Measurements from ENCODE around the gene ZNF236. TPM values are rescaled to one million over a fixed set of nuclear protein-coding genes. Genes with fewer than 3 reads are reported as not detected.
"Not testable (repeated sequence)": the region's sequence is repeated elsewhere in the genome, so short reads cannot be mapped to it uniquely, and the experiment has no call there.

Gene ZNF236
- total and polyA plus RNA-seq, 2 donors: 4.0 to 10.4 TPM

DNA sequence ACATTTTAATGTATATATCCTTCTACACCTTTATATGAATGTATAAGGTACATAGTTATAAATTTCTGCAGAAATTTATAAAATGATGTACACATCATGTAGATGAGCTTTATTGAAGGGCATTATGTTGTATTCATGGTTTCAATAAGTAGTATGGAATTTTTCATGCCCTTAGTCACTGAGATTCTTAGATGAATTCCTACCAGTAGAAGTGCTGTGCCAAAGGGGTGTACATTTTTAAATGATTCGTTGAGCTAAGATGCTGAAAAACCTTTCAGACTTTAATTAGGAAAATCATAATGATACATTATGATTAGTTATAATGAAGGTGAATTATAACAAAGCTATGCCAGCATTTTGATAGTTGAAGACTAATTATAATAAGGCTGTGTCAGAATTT is 115.2 kb downstream of the ZNF236 start:
- no peaks in the 10 kb centered on the region for H3K4me1 ChIP-seq (ENCODE audit: control insufficient read depth in 2 of 2, insufficient read depth in 2 of 2, low read length in 2 of 2)
- no peaks in the 10 kb centered on the region for H3K27me3 ChIP-seq (ENCODE audit: control insufficient read depth in 2 of 2, insufficient read depth in 1 of 2, low read length in 1 of 2)
- no peak for DNase-seq (ENCODE audit: low read depth in 6 of 9, low spot score in 9 of 9)
- H3K4me3 ChIP-seq (ENCODE audit: low read length in 2 of 2): no peak overlapping the region
- H3K27ac ChIP-seq (ENCODE audit: low read depth in 1 of 2, low read length in 1 of 2): no peak overlapping the region
- 96% methylated on average over 1 of the region's 1 CpG for WGBS
- peaks cover 0 to 3% of the 10 kb centered on the region in 2 donors for H3K9me3 ChIP-seq (ENCODE audit: control insufficient read depth in 2 of 2, insufficient read depth in 1 of 2, low read length in 1 of 2)
- peaks cover 29 to 39% of the 10 kb centered on the region in 2 donors for H3K36me3 ChIP-seq (ENCODE audit: control insufficient read depth in 2 of 2, insufficient read depth in 2 of 2, low read length in 1 of 2)

- H3K36me3 ChIP-seq (ENCODE audit: control insufficient read depth in 2 of 2, insufficient read depth in 2 of 2, low read length in 1 of 2): peaks cover 25 to 38% of the 10 kb centered on the region in 2 donors
These were observed 116.3 kb downstream of the ZNF236 start for GRCh38 chr18:76938619-76939018.

GRCh38 chr18:76941284-76941683 is 118.9 kb downstream of the ZNF236 start:
- Histone ChIP-seq H3K36me3 (ENCODE audit: control insufficient read depth in 2 of 2, insufficient read depth in 2 of 2, low read length in 1 of 2) (peaks cover 18 to 27% of the 10 kb centered on the region in 2 donors), H3K27ac (ENCODE audit: low read depth in 1 of 2, low read length in 1 of 2) (no peak overlapping the region), H3K4me3 (ENCODE audit: low read length in 2 of 2) (no peak overlapping the region), H3K27me3 (ENCODE audit: control insufficient read depth in 2 of 2, insufficient read depth in 1 of 2, low read length in 1 of 2) (no peaks in the 10 kb centered on the region), H3K4me1 (ENCODE audit: control insufficient read depth in 2 of 2, insufficient read depth in 2 of 2, low read length in 2 of 2) (no peaks in the 10 kb centered on the region), H3K9me3 (ENCODE audit: control insufficient read depth in 2 of 2, insufficient read depth in 1 of 2, low read length in 1 of 2) (peaks cover 0 to 3% of the 10 kb centered on the region in 2 donors)
- 96% methylated on average over 9 of the region's 9 CpGs for WGBS
- no peak for DNase-seq (ENCODE audit: low read depth in 6 of 9, low spot score in 9 of 9)

More at GRCh38 chr18:76938619-76939018, 116.3 kb downstream of the ZNF236 start:
- Histone ChIP-seq H3K27ac (ENCODE audit: low read depth in 1 of 2, low read length in 1 of 2) (no peak overlapping the region), H3K4me1 (ENCODE audit: control insufficient read depth in 2 of 2, insufficient read depth in 2 of 2, low read length in 2 of 2) (no peaks in the 10 kb centered on the region), H3K4me3 (ENCODE audit: low read length in 2 of 2) (no peak overlapping the region), H3K27me3 (ENCODE audit: control insufficient read depth in 2 of 2, insufficient read depth in 1 of 2, low read length in 1 of 2) (no peaks in the 10 kb centered on the region), H3K9me3 (ENCODE audit: control insufficient read depth in 2 of 2, insufficient read depth in 1 of 2, low read length in 1 of 2) (peaks cover 0 to 3% of the 10 kb centered on the region in 2 donors)
- WGBS: 96% methylated on average over 12 of the region's 12 CpGs
- no peak for DNase-seq (ENCODE audit: low read depth in 6 of 9, low spot score in 9 of 9)

DNA sequence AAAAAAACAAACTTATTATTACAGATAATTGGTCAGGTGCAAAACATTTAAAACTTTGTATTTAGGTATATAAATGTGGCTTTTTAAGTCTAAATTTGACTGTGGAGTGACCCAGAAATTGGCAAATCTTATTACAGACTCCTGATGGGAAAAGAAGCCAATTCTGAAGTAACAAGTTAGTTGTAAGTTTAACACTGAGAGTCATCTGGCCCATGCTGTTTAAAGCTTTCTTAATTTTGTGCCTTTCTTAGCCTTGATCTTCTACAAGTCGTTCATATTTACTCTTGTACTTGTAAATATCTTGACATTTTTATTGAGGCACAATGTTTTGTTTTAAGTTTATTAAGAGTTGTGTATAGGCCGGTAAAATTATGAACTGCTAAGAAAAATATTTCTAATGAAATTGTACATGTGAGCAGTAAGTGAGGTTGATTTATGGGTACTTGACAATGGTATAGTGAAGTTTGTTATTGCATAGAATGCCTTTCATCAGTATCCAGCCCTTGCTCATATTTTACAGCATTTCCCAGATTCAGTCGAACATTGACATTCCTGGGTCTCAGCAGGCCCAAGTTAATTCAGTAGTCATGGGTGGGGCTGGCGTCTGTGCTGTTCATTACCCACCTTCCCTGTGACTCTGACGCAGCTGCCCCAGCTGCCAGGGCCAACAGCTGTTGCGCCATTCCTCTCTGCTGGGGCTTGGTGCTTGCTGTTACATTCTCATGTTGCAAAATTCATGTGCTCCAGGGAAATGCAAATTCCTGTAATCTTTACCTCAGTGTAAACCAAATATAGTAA is 121.4 kb downstream of the ZNF236 start:
- peaks cover 0 to 3% of the 10 kb centered on the region in 2 donors for H3K9me3 ChIP-seq (ENCODE audit: control insufficient read depth in 2 of 2, insufficient read depth in 1 of 2, low read length in 1 of 2)
- no peak overlapping the region for H3K27ac ChIP-seq (ENCODE audit: low read depth in 1 of 2, low read length in 1 of 2)
- H3K36me3 ChIP-seq (ENCODE audit: control insufficient read depth in 2 of 2, insufficient read depth in 2 of 2, low read length in 1 of 2): peaks cover 19 to 21% of the 10 kb centered on the region in 2 donors
- H3K27me3 ChIP-seq (ENCODE audit: control insufficient read depth in 2 of 2, insufficient read depth in 1 of 2, low read length in 1 of 2): no peaks in the 10 kb centered on the region
- no peak overlapping the region for H3K4me3 ChIP-seq (ENCODE audit: low read length in 2 of 2)
- DNase-seq (ENCODE audit: low read depth in 6 of 9, low spot score in 9 of 9): no peak
- WGBS: 97% methylated on average over 6 of the region's 6 CpGs
- peaks cover 3 to 4% of the 10 kb centered on the region in 2 donors for H3K4me1 ChIP-seq (ENCODE audit: control insufficient read depth in 2 of 2, insufficient read depth in 2 of 2, low read length in 2 of 2)

GRCh38 chr18:76944346-76944745 is 122.0 kb downstream of the ZNF236 start:
- not testable (repeated sequence) for H3K4me3 ChIP-seq (ENCODE audit: low read length in 2 of 2); H3K4me1 ChIP-seq (ENCODE audit: control insufficient read depth in 2 of 2, insufficient read depth in 2 of 2, low read length in 2 of 2); H3K9me3 ChIP-seq (ENCODE audit: control insufficient read depth in 2 of 2, insufficient read depth in 1 of 2, low read length in 1 of 2); H3K27ac ChIP-seq (ENCODE audit: low read depth in 1 of 2, low read length in 1 of 2); H3K27me3 ChIP-seq (ENCODE audit: control insufficient read depth in 2 of 2, insufficient read depth in 1 of 2, low read length in 1 of 2); DNase-seq (ENCODE audit: low read depth in 6 of 9, low spot score in 9 of 9)
- whole genome bisulfite sequencing: 98% methylated on average over 8 of the region's 8 CpGs
- H3K36me3 ChIP-seq (ENCODE audit: control insufficient read depth in 2 of 2, insufficient read depth in 2 of 2, low read length in 1 of 2): peaks cover 18 to 19% of the 10 kb centered on the region in 2 donors

GRCh38 chr18:76948345-76948744 is 126.0 kb downstream of the ZNF236 start:
- Histone ChIP-seq H3K27me3 (ENCODE audit: control insufficient read depth in 2 of 2, insufficient read depth in 1 of 2, low read length in 1 of 2) (no peaks in the 10 kb centered on the region), H3K4me3 (ENCODE audit: low read length in 2 of 2) (no peak overlapping the region), H3K4me1 (ENCODE audit: control insufficient read depth in 2 of 2, insufficient read depth in 2 of 2, low read length in 2 of 2) (peaks cover 3 to 4% of the 10 kb centered on the region in 2 donors), H3K27ac (ENCODE audit: low read depth in 1 of 2, low read length in 1 of 2) (no peak overlapping the region), H3K36me3 (ENCODE audit: control insufficient read depth in 2 of 2, insufficient read depth in 2 of 2, low read length in 1 of 2) (peaks cover 13 to 21% of the 10 kb centered on the region in 2 donors), H3K9me3 (ENCODE audit: control insufficient read depth in 2 of 2, insufficient read depth in 1 of 2, low read length in 1 of 2) (no peaks in the 10 kb centered on the region)
- WGBS: 42% methylated on average over 8 of the region's 8 CpGs
- DNase-seq (ENCODE audit: low read depth in 6 of 9, low spot score in 9 of 9): no peak

DNA sequence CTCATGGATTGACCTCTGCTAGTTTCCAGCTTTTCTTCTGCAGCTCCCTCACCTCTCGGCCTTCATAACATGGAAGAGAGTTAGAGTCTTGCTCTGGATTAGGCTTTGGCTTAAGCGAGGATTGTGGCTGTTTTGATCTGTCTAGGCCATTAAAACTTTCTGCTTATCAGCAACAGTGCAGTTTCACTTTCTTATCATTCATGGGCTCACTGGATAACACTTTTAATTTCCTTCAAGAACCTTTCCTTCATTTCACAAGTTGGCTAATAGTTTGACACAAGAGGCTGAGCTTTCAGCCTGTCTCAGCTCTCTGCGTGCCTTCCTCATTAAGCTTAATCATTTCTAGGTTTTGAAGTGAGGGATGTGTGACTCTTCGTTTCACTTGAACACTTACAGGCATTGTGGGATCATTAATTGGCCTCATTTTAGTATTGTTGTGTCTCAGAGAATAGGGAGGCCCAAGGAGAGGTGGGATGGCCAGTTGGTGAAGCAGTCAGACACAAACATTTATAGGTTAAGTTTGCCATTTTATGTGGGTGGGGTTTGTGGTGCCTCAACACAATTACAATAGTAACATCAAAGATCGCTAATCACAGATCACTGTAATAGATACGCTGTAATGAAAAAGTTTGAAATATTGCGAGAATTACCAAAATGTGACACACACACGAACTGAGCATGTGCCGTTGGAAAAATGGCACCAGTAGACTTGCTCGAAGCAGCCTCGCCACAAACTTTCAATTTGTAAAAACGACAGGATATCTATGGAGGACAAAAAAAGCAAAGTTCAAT is 129.3 kb downstream of the ZNF236 start:
- no peaks in the 10 kb centered on the region for H3K9me3 ChIP-seq (ENCODE audit: control insufficient read depth in 2 of 2, insufficient read depth in 1 of 2, low read length in 1 of 2)
- no peaks in the 10 kb centered on the region for H3K27me3 ChIP-seq (ENCODE audit: control insufficient read depth in 2 of 2, insufficient read depth in 1 of 2, low read length in 1 of 2)
- H3K4me1 ChIP-seq (ENCODE audit: control insufficient read depth in 2 of 2, insufficient read depth in 2 of 2, low read length in 2 of 2): peaks cover 3 to 4% of the 10 kb centered on the region in 2 donors
- H3K4me3 ChIP-seq (ENCODE audit: low read length in 2 of 2): no peak overlapping the region
- DNase-seq (ENCODE audit: low read depth in 6 of 9, low spot score in 9 of 9): no peak
- H3K27ac ChIP-seq (ENCODE audit: low read depth in 1 of 2, low read length in 1 of 2): no peak overlapping the region
- peaks cover 20 to 29% of the 10 kb centered on the region in 2 donors for H3K36me3 ChIP-seq (ENCODE audit: control insufficient read depth in 2 of 2, insufficient read depth in 2 of 2, low read length in 1 of 2)
- WGBS: 97% methylated on average over 12 of the region's 12 CpGs

DNA sequence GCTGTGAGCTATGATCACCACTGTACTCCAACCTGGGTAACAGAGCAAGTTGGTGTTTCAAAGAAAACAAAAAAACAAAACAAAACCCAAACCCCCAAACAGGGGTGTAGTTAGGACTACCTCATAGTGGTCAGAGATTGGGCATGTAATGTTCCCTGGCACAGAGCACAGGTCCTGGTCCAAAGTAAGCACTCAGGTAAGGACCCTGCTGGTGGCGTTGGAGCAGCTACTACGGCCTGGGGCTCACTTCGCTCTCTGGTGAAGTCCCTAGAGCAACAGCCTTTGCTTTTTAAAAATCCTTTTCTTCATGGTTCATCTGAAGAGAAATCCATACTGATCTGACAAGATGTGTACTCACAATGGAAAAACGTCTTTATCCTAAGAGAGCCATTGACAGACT is 130.4 kb downstream of the ZNF236 start:
- no peaks in the 10 kb centered on the region for H3K27me3 ChIP-seq (ENCODE audit: control insufficient read depth in 2 of 2, insufficient read depth in 1 of 2, low read length in 1 of 2)
- H3K4me1 ChIP-seq (ENCODE audit: control insufficient read depth in 2 of 2, insufficient read depth in 2 of 2, low read length in 2 of 2): peaks cover 3 to 4% of the 10 kb centered on the region in 2 donors
- WGBS: 98% methylated on average over 4 of the region's 4 CpGs
- H3K27ac ChIP-seq (ENCODE audit: low read depth in 1 of 2, low read length in 1 of 2): no peak overlapping the region
- no peak for DNase-seq (ENCODE audit: low read depth in 6 of 9, low spot score in 9 of 9)
- H3K36me3 ChIP-seq (ENCODE audit: control insufficient read depth in 2 of 2, insufficient read depth in 2 of 2, low read length in 1 of 2): peaks cover 24 to 30% of the 10 kb centered on the region in 2 donors
- no peak overlapping the region for H3K4me3 ChIP-seq (ENCODE audit: low read length in 2 of 2)
- H3K9me3 ChIP-seq (ENCODE audit: control insufficient read depth in 2 of 2, insufficient read depth in 1 of 2, low read length in 1 of 2): no peaks in the 10 kb centered on the region

- no peak for DNase-seq (ENCODE audit: low read depth in 6 of 9, low spot score in 9 of 9)
- no peaks in the 10 kb centered on the region for H3K9me3 ChIP-seq (ENCODE audit: control insufficient read depth in 2 of 2, insufficient read depth in 1 of 2, low read length in 1 of 2)
- H3K4me1 ChIP-seq (ENCODE audit: control insufficient read depth in 2 of 2, insufficient read depth in 2 of 2, low read length in 2 of 2): peaks cover 2 to 4% of the 10 kb centered on the region in 2 donors
- 90% methylated on average over 6 of the region's 6 CpGs for WGBS
- no peaks in the 10 kb centered on the region for H3K27me3 ChIP-seq (ENCODE audit: control insufficient read depth in 2 of 2, insufficient read depth in 1 of 2, low read length in 1 of 2)
- H3K27ac ChIP-seq (ENCODE audit: low read depth in 1 of 2, low read length in 1 of 2): no peak overlapping the region
- no peak overlapping the region for H3K4me3 ChIP-seq (ENCODE audit: low read length in 2 of 2)
- H3K36me3 ChIP-seq (ENCODE audit: control insufficient read depth in 2 of 2, insufficient read depth in 2 of 2, low read length in 1 of 2): peaks cover 28 to 32% of the 10 kb centered on the region in 2 donors
These were observed 130.8 kb downstream of the ZNF236 start for GRCh38 chr18:76953156-76953555.

Measured in thymus (tissue), 11 donors.